Fibroblast of lung (primary cell): Measurements from ENCODE around the gene ANP32E.

Source experiments
- CTCF ChIP-seq, 2 donors: IDR thresholded peaks in 1 of 2; conservative IDR thresholded peaks in 1 of 2; 1 replicate in 1 of 2; 2 replicates in 1 of 2; pipeline ENCODE4 v1.5.1; 2011 to 2012; ENCODE audit warnings: low read length in 2 of 2, control low read depth in 1 of 2, inconsistent platforms in 1 of 2, low read depth in 1 of 2, mild to moderate bottlenecking in 1 of 2
- EZH2 ChIP-seq: IDR thresholded peaks from 2 replicates; pipeline ENCODE4 v1.5.1; 2012; ENCODE audit warnings: low read length, control low read depth, mild to moderate bottlenecking; ENCODE audit errors: missing control alignments

- TF ChIP-seq CTCF (conservative IDR thresholded peaks at IDR 0.05 in 1 of 2, IDR thresholded peaks at IDR 0.05 in 1 of 2; ENCODE audit: low read depth in 1 of 2, low read length in 2 of 2) (no peak), EZH2 (no peak)
Observed at GRCh38 chr1:150187560-150187931, 48.4 kb downstream of the ANP32E start.
